ENCODE results near the gene DTD1. TPM values are rescaled to one million over a fixed set of nuclear protein-coding genes. Genes with fewer than 3 reads are reported as not detected.

Gene DTD1
- 5.6 TPM for total RNA-seq

GRCh38 chr20:18587665-18588573 is at the start of gene DTD1:
DTD1 (plus strand) TSS chr20:18588054; CDS start chr20:18588073, 19 bp downstream.
- peak; percentile 92 for DNase-seq (ENCODE audit: low spot score)
- peak; percentile 97 for ATAC-seq

DNA sequence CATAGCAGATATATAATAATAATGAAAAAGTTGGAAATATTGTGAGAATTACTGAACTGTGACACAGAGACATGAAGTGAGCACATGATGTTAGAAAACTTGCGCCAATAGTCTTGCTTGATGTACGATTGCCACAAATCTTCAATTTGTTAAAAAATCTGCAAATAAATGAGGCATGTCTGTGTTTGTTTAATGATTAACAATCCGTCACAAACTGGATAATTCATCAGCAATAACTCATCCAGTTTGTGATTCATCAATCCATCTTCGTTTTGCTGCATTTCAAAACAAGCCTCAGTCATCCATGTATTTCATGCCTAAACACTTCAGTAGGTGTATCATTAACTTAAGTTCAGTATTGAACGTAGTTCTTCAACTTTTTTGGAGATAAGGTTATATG is 46.1 kb upstream of the DTD1 start:
- no peak for ATAC-seq

DNA sequence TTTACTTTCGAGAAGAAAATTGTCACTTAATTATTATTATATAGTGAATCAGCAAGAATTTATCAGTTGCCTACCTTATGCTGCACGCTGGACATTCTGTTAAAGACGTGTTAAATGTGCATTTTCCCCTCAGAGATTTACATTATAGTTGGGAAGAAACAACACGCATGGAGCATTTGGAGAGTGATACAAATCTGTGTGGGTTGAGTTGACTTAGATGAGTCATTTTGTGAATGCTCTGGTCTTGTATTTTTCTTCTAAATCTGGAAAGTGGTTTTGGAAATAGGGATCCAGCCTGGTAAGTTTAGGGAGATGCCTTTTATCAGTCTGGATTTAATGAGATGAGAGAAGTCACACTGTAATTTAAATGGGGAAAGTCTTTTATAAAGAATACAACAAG is 44.6 kb upstream of the DTD1 start:
- DNase-seq (ENCODE audit: low spot score) (no peak), ATAC-seq (no peak)

More for the DNA sequence above, 46.1 kb upstream of the DTD1 start:
- no peak for DNase-seq (ENCODE audit: low spot score)

DNA sequence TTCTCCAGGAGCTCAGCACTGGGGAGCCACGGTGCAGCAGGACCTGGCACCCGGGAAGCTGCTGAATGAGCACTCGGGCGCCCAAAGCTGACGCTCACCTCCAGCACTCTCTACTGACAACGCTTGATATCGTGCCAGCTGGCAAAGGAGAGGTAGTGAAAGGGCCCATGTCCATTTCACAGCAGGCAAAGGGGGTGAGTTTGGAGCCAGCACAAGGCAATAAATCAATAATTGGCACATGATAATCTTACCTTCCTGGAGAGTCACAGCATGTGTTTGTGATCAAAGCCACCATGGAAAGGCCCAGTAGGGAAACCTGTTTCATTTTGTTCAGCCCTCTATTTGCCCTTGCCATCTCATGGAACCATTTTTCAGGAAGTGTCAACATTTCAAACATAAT is 43.9 kb upstream of the DTD1 start:
- peak; percentile 96 for ATAC-seq

GRCh38 chr20:18545566-18545965 is 42.3 kb upstream of the DTD1 start:
- DNase-seq (ENCODE audit: low spot score), result no peak
- ATAC-seq, result no peak

More for the DNA sequence above, 43.9 kb upstream of the DTD1 start:
- DNase-seq (ENCODE audit: low spot score), result peak; percentile 96

DNA sequence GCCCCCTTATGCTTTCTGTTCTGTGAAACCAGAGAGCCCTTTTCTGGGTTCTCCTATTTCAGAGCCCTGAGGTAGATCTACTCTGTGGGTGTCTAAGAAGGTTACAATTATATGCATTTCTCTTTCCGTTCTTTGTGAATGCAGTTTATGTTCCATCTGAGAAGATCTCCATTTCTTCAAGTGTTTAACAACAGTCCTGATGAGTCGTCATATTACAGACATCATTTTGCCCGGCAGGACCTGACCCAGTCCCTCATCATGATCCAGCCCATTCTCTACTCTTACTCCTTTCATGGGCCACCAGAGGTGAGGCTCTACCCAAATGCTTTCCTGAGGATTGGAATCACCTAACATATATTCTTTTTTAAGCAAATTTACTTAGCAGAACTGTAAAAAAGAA is 39.4 kb upstream of the DTD1 start:
- no peak for DNase-seq (ENCODE audit: low spot score)
- no peak for ATAC-seq

DNA sequence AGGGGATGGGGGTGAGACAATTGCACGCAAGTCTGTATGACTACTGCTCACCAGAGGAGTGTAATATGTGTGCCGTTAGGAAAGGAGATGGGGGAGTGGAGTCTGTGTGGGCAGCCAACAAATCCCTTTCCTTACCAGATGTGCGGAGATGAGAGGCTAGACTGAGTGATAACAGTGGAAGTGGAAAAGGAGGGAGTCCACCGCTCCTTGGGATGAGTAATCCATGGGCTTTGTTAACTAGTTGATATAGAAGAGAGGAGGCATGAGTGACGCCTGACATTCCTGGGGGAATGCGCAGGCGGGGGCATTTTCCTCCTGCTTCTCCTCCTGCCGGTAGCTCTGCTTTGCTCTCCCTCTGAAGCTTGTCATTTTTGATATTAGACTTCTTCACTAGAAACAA is 34.1 kb upstream of the DTD1 start:
- ATAC-seq (no peak), DNase-seq (ENCODE audit: low spot score) (no peak)

DNA sequence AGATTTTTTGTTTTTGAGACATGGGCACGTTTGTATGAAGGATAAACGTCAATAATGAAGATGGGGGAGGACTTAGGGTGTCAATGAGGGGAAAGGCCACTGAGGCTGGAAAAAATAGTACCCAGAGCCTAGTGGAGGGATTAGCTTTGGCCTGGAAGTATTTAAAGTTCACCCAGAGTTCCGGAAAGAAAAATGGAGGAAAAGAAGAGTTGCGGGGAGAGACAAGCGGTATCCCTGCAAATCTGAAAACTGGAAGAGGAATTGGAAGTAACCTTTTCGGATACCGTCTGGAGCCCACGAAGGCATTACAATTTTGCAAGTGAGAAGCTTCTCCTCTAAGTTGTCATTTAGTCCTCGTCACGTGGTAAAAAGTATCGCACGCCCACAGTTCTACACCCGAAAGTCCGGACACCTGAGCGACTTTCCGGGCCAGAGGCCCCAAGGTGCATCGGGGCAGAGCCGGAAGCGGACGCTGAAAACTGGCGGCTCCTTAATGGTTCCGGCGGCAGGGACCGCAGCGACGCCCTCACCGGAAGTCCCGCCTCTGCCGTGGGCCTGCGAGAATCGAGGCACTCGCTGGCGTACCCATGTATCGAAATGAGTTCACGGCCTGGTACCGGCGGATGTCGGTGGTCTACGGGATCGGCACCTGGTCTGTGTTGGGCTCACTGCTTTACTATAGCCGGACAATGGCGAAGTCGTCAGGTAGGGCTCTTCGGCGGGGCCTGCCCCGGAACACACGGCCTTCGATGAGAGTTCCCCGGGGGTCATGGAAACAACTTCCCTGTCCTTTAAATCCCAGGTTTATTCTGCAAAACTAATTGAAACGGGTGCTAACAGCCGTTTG is 20.7 kb upstream of the DTD1 start, which contains the start of gene SMIM26:
Gene SMIM26, plus strand, starts transcription at position 541 of the 847 bp plus-strand sequence. Its CDS starts 47 bp downstream, at position 588.
- DNase-seq (ENCODE audit: low spot score) (peak; percentile 96), ATAC-seq (peak; percentile 99)

DNA sequence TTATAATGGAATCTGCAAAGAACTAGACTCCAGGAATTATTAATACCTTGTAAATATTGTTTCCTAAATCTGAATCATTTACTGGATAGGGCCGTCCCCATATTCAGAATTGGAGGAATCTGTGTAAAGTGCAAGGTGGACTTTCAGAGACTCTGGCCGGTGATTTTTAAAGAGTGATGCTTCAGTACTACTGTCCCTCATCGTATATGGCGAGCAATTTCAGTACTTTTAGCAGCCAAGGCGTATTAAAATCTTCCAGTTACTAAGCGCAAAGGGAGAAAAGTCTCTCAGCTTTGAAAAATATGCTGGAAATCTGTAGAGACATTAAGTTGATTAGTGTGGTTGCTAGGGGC is 20.1 kb upstream of the DTD1 start:
- DNase-seq (ENCODE audit: low spot score) (no peak), ATAC-seq (peak; percentile 41)

- no peak for DNase-seq (ENCODE audit: low spot score)
- no peak for ATAC-seq
These were observed 16.8 kb upstream of the DTD1 start for GRCh38 chr20:18571009-18571408.

GRCh38 chr20:18571578-18571977 is 16.3 kb upstream of the DTD1 start:
- no peak for ATAC-seq
- DNase-seq (ENCODE audit: low spot score), result no peak

DNA sequence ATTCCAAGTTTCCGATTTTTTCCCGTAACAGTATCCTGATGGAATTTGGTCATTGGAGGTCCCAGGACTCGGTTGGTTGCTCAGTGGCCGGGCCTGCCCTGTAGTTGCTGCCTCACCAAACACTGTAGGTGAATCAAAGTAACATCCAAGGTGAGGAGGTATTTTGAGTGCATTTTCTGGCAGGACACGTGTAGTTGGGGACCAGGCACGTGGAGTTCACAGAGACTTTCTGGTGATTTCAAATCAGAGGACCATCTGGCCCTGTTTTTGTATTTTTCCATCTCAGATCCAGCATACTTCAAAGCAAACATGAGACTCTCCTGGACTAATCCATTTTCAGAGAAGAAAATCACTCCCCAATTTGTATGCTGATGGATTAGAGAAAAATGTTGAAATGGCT is 9.9 kb upstream of the DTD1 start:
- ATAC-seq (no peak), DNase-seq (ENCODE audit: low spot score) (no peak)

DNA sequence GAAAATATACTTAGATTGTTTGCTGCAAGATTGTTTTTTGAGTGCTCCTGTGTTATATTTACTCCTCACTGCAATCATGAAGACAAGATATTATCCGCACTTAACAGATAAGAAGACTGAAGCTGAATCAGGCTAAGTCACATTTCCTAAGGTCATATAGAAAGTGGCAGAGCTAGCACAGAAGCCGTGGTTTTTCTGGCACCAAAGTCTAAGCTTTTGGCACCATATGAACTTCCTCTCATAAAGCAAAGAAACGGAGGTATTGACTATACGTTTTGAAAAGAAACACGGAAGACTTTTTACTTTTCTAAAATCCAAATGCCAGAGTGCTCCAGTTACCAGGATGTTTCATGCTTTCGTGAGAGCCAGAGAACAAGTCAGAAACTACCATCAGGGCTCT is 9.3 kb upstream of the DTD1 start:
- DNase-seq (ENCODE audit: low spot score) (no peak), ATAC-seq (no peak)

- no peak for DNase-seq (ENCODE audit: low spot score)
- ATAC-seq, result no peak
These were observed 7.8 kb upstream of the DTD1 start for GRCh38 chr20:18580012-18580411.

DNA sequence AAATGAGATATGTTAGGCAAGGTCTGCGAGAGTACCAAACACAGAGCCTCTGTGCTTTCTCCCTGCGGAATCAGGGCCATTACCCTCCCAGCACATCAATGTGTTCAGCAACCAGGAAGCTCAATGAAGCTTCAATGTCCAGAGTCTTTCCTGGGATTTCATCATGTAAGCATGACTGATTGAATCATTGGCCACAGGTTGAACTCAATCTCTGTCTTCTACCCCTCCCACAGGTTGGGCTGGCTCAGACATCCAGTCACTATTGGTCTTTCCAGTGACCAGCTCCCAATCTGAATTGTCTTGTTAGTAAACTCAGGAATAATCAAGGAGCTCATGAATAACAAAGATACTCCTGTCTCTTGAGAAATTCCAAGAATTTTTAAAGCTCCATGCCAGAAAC is 2.7 kb upstream of the DTD1 start:
- ATAC-seq (no peak), DNase-seq (ENCODE audit: low spot score) (no peak)

DNA sequence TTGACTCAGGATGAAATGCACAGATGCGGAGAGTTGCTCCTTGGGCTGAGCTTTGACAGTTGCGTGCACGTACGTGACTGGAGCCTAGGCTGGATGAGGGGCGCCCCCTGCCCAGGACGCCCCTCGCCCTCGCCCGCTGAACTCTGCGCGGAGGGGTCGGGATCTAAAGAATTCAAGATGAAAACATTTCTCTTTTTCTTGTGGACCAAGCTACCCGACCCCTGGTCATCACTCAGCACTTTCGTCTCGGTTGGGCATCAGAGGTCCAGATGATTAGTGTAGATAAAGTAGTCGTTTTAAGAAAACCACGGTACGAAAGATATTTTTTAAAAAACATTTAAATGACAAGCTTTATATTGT is 700 bp downstream of the DTD1 start:
- ATAC-seq (no peak), DNase-seq (ENCODE audit: low spot score) (no peak)

GRCh38 chr20:18589941-18590674 is 2.3 kb downstream of the DTD1 start:
- no peak for DNase-seq (ENCODE audit: low spot score)
- ATAC-seq, result no peak

- no peak for DNase-seq (ENCODE audit: low spot score)
These were observed 8.4 kb downstream of the DTD1 start for GRCh38 chr20:18596270-18596669.

GRCh38 chr20:18609741-18610140 is 21.9 kb downstream of the DTD1 start:
- ATAC-seq (no peak), DNase-seq (ENCODE audit: low spot score) (no peak)

More at GRCh38 chr20:18596270-18596669, 8.4 kb downstream of the DTD1 start:
- ATAC-seq, result no peak

GRCh38 chr20:18611492-18611891 is 23.6 kb downstream of the DTD1 start:
- ATAC-seq (no peak), DNase-seq (ENCODE audit: low spot score) (no peak)

DNA sequence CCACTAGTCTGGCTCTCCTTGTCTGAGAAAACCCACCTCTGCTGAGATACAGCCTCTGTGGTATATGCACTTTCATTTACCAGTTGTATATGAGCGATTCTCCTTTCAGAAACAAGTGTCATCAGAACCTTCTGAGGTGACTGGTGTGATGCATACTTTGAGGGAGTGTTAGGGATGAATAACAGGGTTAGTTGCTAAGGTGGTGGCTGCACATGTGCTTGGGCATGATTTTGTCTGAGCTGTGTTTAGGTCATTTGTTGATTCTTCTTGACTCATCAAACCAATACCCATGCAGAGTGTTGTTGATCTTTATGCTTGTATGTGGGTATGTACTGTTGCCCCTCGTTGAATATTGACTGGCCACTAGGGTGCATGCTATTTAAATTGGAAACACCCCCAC is 25.7 kb downstream of the DTD1 start:
- no peak for DNase-seq (ENCODE audit: low spot score)
- ATAC-seq, result no peak
